Nephron (organoid): ENCODE measurements around the gene GINS2.

Experiments used
- H3K27ac Mint-ChIP-seq, 3 experiments: 2 replicates each; pipeline ENCODE4 v1.8.0; 2020; ENCODE audit warnings: mixed read lengths in 3 of 3, mild to moderate bottlenecking in 2 of 3, moderate library complexity in 1 of 3
- H3K27me3 Mint-ChIP-seq: 2 replicates; pipeline ENCODE4 v1.8.0; 2021; ENCODE audit warnings: low read depth, mild to moderate bottlenecking, moderate library complexity, mixed read lengths
- H3K36me3 Mint-ChIP-seq: 2 replicates; pipeline ENCODE4 v1.8.0; 2020; ENCODE audit warnings: low read depth, mixed read lengths
- H3K4me1 Mint-ChIP-seq: 2 replicates; pipeline ENCODE4 v1.8.0; 2020; ENCODE audit warnings: mixed read lengths
- H3K4me3 Mint-ChIP-seq, 3 experiments: 2 replicates each; pipeline ENCODE4 v1.8.0; 2020; ENCODE audit warnings: mild to moderate bottlenecking in 3 of 3, mixed read lengths in 3 of 3, moderate library complexity in 2 of 3
- H3K9me3 Mint-ChIP-seq: 2 replicates; pipeline ENCODE4 v1.8.0; 2020; ENCODE audit warnings: mixed read lengths
- CTCF ChIP-seq, 3 experiments: fragments of 200-600 bp; sonication (generic); IDR thresholded peaks; one replicate each; pipeline ENCODE4 v1.5.0; 2021; ENCODE audit warnings: antibody characterized with exemption in 3 of 3; ENCODE audit not compliant: unreplicated experiment in 3 of 3

GINS2 gene

GRCh38 chr16:85634747-85635544, 53.8 kb downstream of the GINS2 start:
- Mint-ChIP-seq H3K4me3 (no peak overlapping the region), H3K36me3 (peaks cover 5% of the 10 kb centered on the region), H3K27ac (no peak overlapping the region), H3K9me3 (no peaks in the 10 kb centered on the region), H3K27me3 (no peaks in the 10 kb centered on the region), H3K4me1 (peaks cover 6% of the 10 kb centered on the region)
- peak in 1 of 3 experiments; percentile 12 for TF ChIP-seq CTCF (IDR thresholded peaks at IDR 0.05; ENCODE audit: unreplicated experiment in 3 of 3)

- Mint-ChIP-seq H3K27ac (no peak overlapping the region), H3K27me3 (no peaks in the 10 kb centered on the region), H3K4me3 (no peak overlapping the region), H3K36me3 (peaks cover 13% of the 10 kb centered on the region), H3K9me3 (peaks cover 3% of the 10 kb centered on the region), H3K4me1 (peaks cover 10% of the 10 kb centered on the region)
- TF ChIP-seq CTCF (IDR thresholded peaks at IDR 0.05; ENCODE audit: unreplicated experiment in 3 of 3), result no peak
Observed at GRCh38 chr16:85633888-85634287, 54.9 kb downstream of the GINS2 start.

GRCh38 chr16:85633438-85633743, 55.4 kb downstream of the GINS2 start:
- H3K4me1 Mint-ChIP-seq, result peaks cover 14% of the 10 kb centered on the region
- H3K9me3 Mint-ChIP-seq, result peaks cover 3% of the 10 kb centered on the region
- H3K27ac Mint-ChIP-seq, result no peak overlapping the region
- H3K4me3 Mint-ChIP-seq, result no peak overlapping the region
- H3K36me3 Mint-ChIP-seq, result peaks cover 18% of the 10 kb centered on the region
- no peak for TF ChIP-seq CTCF (IDR thresholded peaks at IDR 0.05; ENCODE audit: unreplicated experiment in 3 of 3)
- no peaks in the 10 kb centered on the region for H3K27me3 Mint-ChIP-seq

GRCh38 chr16:85632709-85633437, 55.9 kb downstream of the GINS2 start:
- Mint-ChIP-seq H3K9me3 (peaks cover 3% of the 10 kb centered on the region), H3K4me1 (peaks cover 11% of the 10 kb centered on the region), H3K27ac (no peak overlapping the region), H3K27me3 (no peaks in the 10 kb centered on the region), H3K36me3 (peaks cover 19% of the 10 kb centered on the region), H3K4me3 (no peak overlapping the region)
- TF ChIP-seq CTCF (IDR thresholded peaks at IDR 0.05; ENCODE audit: unreplicated experiment in 3 of 3), result no peak

- Mint-ChIP-seq H3K27ac (no peak overlapping the region), H3K9me3 (peaks cover 3% of the 10 kb centered on the region), H3K4me3 (no peak overlapping the region), H3K27me3 (no peaks in the 10 kb centered on the region), H3K36me3 (peaks cover 19% of the 10 kb centered on the region), H3K4me1 (peaks cover 17% of the 10 kb centered on the region)
- TF ChIP-seq CTCF (IDR thresholded peaks at IDR 0.05; ENCODE audit: unreplicated experiment in 3 of 3), result no peak
Observed at GRCh38 chr16:85631802-85632393, 56.9 kb downstream of the GINS2 start.
